Neural progenitor cell (in vitro differentiated cells): ENCODE measurements around the gene INS.

ENCODE experiments used
- CTCF ChIP-seq: fragments of 200-600 bp; sonication (generic); IDR thresholded peaks from 2 replicates; pipeline ENCODE4 v1.5.1; 2017; ENCODE audit warnings: antibody characterized with exemption, mild to moderate bottlenecking
- EZH2 ChIP-seq: fragments of 200-600 bp; sonication (generic); IDR thresholded peaks from 2 replicates; pipeline ENCODE4 v1.6.1; 2017; ENCODE audit warnings: antibody characterized with exemption, mild to moderate bottlenecking, moderate library complexity
- EZH2phosphoT487 ChIP-seq: fragments of 200-600 bp; sonication (generic); IDR thresholded peaks from 2 replicates; pipeline ENCODE4 v1.6.1; 2017; ENCODE audit warnings: antibody characterized with exemption

GRCh38 chr11:2134022-2135010 is 26.7 kb downstream of the INS start:
- TF ChIP-seq CTCF (no peak), EZH2 (no peak), EZH2phosphoT487 (no peak)
